ENCODE results near the gene FRMD4B.
"Not testable (repeated sequence)": the region's sequence is repeated elsewhere in the genome, so short reads cannot be mapped to it uniquely, and the experiment has no call there.

The FRMD4B gene

DNA sequence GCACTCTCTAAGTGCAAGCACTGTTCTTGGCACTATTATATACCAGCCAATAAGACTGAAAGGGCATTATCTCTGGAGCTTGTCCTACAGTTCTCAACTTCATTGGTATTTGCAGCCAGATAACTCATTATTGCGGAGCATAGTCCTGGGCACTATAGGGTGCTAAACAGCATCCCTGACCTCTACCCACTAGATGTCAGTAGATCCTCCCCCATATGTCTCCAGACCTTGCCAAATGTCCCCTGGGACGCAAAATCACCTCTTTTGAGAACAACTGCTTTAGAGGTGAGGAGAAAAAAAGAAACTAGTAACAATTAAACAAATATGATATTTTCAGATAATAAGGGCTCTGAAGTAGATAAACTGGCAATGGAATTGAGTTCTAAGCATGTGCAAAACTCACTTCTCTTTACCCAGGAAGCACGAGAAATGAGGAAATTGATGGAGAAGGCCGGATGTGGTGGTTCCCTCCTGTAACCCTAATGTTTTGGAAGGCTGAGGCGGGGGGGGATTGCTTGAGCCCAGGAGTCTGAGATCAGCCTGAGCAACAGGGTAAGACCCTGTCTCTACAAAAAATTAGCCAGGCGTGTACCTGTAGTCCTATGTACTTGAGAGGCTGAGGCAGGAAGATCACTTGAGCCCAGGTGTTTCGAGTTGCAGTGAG lies 61.4 kb downstream of the FRMD4B start:
- peak in 4 of 51 donors; percentile 18 to 75 (median 26) for DNase-seq

DNA sequence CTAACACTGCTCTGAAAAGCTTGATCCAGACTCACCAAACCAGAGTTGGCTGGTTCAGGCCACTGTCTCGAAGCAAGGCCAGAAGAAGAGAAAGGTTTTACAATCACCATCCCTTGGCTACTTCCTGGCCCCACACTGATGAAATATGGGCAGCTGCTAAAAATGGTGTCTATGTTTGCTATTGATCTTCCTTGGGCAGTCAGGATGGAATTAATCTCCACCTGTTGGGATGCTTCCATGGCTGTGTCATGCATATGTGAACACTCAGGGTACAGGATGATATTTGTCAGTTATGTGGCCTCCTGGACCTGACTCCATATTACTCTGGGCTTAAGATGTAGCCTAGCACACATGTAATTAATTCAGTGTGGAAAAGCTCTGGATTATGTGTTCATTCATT lies 61.9 kb downstream of the FRMD4B start:
- no peak for DNase-seq

DNA sequence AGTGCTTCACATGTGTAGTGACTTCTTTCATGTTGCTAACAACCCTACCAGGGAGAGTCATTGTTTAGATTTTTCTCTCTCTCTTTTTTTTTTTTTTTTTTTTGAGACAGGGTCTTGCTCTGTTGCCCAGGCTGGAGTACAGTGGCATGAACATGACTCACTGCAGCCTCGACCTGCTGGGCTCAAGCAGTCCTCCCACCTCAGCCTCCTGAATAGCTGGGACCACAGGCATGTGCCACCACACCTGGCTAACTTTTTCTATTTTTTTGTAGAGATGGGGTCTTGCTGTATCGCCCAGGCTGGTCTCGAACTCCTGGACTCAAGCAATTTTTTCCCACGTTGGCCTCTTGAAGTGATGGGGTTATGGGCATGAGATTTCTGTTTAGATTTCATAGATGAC lies 63.4 kb downstream of the FRMD4B start:
- DNase-seq = not testable (repeated sequence)

DNA sequence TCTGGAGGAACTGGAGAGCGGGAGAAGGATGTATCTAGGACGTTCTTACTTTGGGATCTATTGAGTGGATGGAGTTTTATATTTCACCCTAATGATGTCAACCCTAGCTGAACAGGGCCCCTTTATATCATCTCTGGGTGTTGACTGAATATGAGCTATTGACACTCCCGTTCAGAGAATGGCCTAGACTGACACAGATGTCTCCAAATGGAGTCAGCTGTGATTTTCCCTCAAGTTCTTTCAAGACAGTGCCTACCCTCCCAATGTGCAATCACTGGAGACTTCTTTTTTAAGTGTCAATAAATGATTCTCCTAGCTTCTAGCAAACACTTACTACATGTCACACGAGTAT lies 63.8 kb downstream of the FRMD4B start:
- peak in 10 of 51 donors; percentile 13 to 87 (median 29) for DNase-seq

DNA sequence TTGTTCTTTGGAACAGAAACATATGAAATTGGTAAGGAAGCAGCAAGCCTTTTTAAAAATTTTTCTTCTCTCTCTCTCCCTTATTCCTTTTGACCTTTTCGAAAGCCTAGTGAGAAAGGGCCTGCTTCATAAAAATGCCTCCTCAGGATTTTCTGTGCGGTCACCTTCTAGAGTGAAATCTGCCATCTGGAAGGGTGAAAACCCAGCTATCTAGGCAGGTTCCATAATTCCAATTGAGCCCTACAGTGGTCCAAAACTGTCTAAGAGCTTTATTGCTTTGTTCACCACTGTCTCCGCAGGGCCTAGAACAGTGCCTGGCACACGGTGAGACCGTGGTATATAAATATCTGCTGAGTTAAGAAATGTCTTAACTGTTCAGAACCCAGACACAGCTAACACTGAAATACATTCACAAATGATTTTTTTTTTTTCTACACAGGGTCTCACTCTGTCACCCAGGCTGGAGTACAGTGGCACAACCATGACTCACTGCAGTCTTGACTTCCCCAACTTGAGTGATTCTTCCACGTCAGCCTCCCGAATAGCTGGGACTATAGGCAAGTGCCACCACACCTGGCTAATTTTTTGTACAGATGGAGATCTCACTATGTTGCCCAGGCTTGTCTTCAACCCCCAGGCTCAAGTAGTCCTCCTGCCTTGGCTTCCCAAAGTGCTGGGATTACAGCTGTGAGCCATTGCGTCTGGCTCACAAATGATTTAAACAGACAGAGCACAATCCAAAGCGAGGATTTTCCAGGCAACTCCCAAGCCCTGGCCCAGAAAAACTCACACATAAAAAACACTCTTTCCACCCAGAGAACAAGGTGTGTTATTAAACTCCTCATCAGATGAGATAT lies 64.4 kb downstream of the FRMD4B start:
- peak in 9 of 51 donors; percentile 8 to 80 (median 27) for DNase-seq

DNA sequence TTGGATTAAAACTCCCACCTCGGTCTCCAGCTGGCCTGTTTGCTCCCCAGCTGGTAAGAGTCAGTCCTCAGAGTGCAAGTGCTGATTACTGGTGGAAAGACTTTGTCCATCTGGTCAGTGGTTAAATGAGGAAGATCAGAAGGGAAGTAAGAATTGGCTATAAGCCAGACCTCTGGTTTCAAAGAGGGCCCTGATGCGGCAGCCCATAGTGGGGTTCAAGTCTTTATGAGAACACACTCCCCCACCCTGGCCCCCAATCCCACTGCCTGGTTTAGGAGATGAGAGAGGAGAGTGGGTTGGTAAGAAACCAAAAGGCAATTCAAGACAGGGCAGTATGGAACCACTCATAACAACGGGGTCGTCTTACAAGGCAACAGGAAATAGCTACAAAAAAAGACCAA lies 65.0 kb downstream of the FRMD4B start:
- DNase-seq = peak in 2 of 51 donors; percentile 19 to 46

DNA sequence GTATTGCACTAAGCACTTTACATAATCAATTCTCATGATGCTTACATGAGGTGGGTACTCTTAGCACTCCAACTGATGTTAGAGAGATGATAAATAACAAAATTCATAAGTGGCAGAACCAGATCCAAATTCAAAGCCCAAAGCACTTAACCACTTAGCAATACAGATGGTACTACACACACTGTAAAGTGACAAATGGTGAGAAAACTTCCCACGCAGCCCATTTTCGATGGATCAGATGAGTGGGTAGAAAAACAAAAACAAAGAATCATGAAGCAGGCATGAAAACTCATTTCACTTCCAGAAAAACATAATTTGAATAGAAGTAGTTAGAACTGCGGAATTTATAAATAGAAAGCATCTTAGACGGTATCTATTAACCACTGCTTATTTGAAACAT lies 66.2 kb downstream of the FRMD4B start:
- DNase-seq = no peak

DNA sequence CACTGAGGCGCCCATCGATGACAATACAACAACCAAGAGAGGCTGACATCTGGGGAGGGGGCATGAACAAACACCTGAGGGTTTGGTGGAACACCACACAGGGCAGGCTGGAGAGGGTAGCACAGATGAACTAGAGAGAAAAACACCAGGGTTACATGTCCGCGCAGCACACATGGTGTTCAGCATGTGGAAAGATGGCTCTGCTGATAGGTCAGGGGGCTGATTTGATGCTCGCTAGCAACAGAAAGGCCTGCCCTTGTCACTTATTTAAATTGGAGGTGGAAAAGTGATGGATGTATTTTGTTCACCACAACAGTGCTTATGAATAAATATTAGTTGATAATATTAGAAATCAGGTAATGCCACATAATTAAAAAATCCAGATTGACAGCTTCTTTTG lies 67.5 kb downstream of the FRMD4B start:
- DNase-seq = no peak

DNA sequence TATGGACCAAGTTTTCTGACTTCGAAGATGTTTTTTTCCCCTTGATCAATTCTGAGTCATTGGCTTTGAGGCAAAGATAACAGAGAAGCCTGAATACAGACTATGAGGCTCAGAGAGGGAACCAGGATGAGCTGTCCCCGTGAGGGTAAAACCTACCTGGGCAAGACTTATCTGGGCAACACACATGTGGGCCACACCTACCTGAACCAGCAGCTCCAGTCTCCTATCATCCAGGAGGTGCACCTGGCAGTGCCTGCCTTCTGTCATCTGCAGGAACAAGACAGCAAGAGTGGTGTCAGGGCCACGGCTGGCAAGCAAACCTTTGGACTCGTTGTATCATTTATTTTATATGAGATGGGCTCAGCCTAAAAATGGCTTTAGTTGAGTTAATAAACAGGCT lies 72.6 kb downstream of the FRMD4B start:
- DNase-seq = no peak

DNA sequence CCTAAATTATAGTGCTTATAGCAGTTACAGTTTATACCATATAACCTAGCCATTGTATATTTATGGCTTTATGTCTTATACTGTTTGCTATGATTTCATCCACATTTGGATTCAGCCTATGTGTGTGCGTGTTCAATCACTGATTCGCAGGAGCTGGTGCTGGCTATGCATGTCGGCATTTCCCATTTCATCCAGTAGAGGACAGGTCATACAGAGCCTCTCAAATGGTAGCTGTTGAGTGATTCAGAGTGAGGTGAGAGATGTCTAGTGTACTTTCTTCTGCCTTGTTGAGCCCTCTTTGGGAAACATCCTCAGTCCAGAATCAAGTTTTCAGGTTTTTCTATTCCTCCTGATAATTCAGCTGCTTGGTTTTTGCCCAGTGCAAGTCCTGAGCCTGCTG lies 76.1 kb downstream of the FRMD4B start:
- DNase-seq = peak in 1 of 51 donors; percentile 13

DNA sequence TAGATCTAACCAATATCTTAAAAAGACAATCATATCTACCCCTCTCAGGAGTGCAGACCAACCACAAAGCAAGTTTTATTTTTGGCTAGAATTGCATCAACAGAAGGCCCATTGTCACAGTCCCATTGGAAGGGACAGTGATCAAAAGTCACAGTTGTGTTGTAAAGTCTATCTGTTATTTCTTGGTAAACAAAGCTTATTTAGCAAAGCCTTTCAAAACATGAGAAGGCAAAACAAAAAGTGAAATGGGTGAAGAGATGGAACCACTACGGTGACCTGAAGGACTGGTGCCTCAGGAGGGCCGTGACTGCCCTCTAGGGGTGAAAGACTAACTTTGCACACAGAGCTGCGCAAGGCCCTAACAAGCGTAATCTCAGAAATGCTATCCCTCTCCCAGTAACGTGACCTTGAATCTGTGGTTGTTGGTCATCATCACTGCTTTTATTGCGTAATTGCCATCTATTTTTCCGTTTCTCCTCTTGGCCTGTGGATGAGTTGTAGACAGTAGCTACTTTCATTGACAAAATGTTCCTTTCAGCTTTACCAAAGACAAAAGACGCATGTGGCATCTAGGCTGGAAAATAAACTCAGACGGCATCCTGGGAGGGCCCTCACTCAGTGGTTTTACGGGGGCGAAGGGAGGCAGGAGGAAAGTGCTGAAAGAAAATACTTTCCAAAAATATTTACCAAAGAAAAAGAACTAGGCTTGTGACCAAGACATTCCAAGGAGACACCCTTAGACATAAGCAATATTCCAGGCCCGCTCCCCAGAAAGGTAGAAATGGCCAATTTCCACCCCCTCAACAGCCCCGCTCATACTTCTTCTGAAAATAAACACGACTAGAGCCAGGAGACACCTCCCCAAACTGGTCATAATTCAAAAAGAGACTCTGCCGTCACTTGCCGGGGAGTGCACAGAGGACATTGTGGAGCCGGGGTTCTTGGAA lies 79.4 kb downstream of the FRMD4B start:
- DNase-seq = peak in 35 of 51 donors; percentile 10 to 88 (median 46)

DNA sequence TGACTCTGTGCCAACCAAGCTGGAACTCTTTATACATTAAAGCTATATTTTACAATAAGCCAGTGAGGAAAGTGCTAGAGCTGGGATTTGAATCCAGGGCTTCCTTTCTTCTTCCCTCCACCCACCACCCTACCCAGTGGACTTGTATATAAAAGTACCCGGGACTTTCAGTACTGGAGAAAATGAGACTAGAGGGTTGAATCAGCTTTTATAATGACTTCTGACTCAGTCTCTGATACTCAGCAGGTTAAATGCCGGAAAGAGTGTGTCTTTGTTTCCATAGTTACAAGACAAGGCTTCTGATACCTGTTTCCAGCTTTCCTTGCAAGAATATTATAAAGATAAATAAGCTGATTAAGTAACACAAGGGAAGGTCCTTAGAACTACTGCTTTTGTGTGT lies 80.9 kb downstream of the FRMD4B start:
- peak in 1 of 51 donors; percentile 30 for DNase-seq

DNA sequence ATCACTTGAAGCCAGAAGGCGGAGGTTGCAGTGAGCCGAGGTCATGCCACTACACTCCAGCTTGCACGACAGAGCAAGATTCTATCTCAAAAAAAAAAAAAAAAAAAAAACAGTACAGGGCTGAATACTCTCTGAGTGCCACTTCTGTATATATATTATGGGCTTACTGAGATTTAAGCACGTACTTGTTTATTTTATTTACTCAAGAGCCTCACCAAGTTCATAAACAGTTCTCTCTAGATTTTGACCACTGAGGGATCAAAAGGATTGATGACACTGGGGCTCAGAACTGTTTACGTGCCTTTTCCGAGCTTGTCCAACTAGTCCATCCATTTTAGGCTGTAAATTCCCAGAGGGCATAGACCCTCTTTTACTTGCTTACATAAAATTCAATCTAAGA lies 81.5 kb downstream of the FRMD4B start:
- DNase-seq = no peak

DNA sequence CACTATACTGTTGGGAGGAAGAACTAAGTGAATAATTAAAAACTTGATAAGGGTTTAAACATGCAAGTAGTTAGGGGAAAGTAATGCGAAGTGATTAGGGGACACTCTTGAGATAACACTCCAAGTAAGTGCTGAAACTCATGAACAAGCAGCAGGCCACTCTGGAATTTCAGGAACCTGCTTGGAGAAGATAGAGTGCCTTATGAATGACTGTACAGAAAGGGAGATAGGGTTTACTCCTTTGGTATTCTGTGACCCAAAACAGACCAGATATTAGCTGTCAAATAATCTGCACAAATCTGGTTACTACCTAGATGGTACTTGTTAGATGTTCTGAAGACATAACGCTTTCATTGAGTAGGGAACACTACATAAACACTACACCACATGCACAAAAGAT lies 85.6 kb downstream of the FRMD4B start:
- DNase-seq = no peak

DNA sequence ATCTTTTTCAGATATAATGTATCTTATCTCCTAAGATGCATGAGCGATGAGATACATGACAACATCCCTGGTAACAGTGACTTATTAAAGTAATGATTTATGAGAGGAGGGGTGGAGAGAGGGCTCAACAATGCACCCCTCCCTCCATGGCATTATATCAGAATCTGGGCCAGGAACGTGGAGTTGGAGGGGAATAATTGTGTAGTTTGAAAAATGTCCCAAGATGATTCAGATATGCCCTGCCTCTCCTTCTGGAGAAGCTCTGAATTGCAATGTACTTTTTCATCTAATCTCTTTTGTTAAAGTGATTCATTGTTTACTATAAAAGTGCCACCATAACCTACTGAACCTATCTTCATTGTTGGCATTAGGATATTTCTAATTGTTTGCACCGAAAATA lies 86.5 kb downstream of the FRMD4B start:
- no peak for DNase-seq

DNA sequence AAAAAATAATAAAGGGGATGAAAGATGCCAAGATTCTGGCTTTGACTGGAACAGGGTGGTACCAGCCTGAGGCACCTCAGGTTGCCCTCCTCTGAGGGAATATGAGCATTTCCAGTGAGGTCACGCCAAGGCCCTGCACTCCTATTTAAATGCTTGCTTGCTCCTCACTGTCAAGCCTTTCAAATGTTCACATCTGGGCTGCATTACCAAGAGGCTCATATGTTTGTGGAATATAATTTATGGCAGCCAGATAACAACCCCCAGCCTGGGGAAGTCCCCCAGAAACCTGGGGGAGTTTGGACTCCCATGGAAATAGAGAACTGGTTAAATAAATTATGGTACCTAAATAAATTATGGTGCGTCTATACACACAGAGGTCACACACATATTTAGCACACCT lies 88.4 kb downstream of the FRMD4B start:
- no peak for DNase-seq

DNA sequence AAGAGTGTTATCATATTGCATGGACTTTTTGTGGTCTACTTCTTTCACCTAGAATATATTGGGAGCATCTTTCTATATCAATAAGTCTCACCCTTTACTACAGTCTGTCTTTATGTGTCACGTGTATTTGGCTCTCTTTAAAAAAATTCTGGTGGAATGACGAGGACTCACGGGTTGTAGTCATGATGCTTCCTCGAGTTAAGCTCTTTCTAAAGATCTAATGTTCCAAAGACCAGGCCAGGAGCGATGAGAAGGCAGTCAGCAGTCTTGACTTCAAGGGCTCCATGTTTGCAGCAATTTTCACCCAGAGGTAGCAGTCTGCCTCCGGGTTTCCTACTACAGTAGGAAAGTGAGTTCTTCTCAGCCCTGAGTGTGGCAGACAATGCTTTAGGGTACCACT lies 88.9 kb downstream of the FRMD4B start:
- DNase-seq = no peak

DNA sequence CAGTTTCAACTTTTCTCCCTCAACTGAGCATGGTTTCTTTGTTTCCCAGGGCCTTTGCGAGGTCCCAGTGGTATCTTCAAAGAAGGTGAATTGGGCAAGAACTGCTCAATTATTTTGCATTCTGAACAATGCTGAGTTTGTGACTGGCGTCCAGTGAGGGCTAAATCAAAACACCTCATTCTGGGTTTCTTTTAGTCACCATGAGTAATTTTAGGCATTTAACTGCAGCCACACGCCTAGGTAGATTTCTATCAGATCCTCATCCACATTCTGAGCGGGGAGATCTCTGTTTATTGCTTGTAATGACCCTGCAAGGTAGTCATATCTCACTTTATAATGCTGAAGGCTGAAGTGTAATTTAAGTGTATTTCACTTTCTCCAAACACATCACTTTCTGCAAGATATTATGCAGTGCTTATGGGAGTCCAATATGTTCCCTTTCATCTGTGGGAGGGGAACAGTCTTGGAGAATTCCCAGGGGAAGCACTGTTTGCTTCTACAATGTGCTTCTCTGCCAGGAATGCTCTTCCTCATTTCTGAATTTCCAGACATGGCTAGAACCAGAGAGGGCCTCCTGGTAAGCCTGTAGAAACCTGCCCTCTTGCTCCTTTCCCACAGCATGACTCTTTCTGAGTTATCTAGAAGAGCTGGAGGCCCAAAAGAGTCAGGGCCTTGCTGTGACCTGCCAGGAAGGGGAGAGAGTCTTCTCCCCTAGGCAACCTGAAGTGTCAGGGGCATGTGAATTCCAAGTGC lies 91.7 kb downstream of the FRMD4B start:
- no peak for DNase-seq

DNA sequence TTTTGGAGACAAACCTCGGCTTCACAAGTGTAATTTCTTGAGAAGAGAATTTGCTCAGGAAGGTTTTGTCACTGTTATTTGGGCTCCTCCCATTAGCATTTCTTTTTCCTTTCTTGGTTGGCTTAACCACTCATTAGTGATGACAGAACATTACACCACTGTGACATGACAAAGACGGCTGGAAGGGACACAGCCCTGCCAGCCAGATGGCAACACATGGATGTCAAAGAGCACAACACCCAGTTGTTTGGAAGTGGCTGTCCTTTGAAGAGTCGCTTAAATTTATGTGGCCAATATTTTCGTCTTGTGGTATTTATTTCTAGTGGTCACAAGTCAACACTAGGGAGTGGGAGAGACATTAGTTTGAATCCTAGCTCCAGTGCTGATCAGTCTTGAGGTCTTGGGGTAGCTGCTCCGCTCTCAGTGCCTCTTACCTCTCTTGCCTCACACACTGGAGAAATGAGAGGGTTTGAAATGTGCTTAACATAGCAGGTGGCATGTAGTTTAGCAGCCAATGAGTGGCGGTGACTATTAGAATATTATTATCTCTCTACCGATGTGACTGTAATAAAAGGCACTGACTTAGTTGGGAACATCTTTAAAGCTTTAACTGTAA lies 92.8 kb downstream of the FRMD4B start:
- DNase-seq = no peak

DNA sequence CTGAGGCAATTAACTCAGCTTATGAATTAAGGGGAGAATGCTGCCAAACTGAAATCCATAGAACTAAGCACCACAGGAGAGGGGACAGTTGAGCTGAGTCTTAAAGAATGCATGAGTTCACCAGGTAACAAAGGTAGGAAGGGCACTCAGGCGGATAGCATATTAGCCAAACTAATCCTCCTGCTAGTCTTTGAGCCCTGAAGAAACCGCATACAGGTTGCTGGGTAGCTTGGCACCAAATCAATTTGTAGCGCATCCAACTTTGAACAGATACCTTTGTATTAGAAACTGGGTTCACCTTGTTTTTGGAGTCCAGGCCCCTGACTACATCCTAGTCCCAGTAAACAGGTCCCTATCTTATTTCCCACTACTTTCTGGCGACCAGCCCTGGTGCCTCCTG lies 93.7 kb downstream of the FRMD4B start:
- DNase-seq = no peak

DNA sequence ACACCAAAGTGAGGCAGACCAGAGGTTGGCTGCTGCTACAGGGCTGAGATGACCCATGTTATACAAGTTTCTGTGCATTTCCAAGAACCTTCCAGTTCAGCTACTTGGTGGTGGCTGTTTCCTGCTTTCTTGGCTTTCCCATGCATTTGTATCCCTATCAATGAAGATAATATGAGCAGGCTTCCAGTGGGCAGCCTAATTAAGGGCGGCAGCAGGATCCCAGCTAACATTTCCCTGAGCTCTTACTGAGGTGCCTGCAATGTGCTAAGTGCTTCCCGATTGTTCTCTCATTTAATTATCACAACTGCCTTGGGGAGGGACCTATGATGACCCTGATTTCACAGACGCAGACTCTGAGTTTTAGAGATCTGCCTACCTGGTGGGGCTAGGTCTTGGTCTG lies 95.5 kb downstream of the FRMD4B start:
- DNase-seq = no peak

Data from hypothalamus (tissue), 51 donors.